Neural progenitor cell (in vitro differentiated cells): ENCODE results near the gene ZNF324.

Experiments
- EZH2phosphoT487 ChIP-seq: fragments of 200-600 bp; sonication (generic); IDR thresholded peaks from 2 replicates; pipeline ENCODE4 v1.6.1; 2017; ENCODE audit warnings: antibody characterized with exemption
- TF ChIP-seq, protein P1 (sequence below): fragments of 200-600 bp; sonication (generic); IDR thresholded peaks from 2 replicates; pipeline ENCODE4 v1.5.1; 2017; ENCODE audit warnings: antibody characterized with exemption, mild to moderate bottlenecking

- TF ChIP-seq, protein P1, sequence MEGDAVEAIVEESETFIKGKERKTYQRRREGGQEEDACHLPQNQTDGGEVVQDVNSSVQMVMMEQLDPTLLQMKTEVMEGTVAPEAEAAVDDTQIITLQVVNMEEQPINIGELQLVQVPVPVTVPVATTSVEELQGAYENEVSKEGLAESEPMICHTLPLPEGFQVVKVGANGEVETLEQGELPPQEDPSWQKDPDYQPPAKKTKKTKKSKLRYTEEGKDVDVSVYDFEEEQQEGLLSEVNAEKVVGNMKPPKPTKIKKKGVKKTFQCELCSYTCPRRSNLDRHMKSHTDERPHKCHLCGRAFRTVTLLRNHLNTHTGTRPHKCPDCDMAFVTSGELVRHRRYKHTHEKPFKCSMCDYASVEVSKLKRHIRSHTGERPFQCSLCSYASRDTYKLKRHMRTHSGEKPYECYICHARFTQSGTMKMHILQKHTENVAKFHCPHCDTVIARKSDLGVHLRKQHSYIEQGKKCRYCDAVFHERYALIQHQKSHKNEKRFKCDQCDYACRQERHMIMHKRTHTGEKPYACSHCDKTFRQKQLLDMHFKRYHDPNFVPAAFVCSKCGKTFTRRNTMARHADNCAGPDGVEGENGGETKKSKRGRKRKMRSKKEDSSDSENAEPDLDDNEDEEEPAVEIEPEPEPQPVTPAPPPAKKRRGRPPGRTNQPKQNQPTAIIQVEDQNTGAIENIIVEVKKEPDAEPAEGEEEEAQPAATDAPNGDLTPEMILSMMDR, result no peak
- no peak for TF ChIP-seq EZH2phosphoT487
These were observed 8.3 kb downstream of the ZNF324 start for GRCh38 chr19:58474997-58475713.
